GM18858 (cell line): ENCODE results near the gene TBC1D22A.

Source experiments
- ATAC-seq: cut with Tn5 transposase; IDR thresholded peaks from one replicate; pipeline ENCODE4 v1.9.1; 2021; ENCODE audit not compliant: unreplicated experiment

The TBC1D22A gene

GRCh38 chr22:47089374-47089773, 326.9 kb downstream of the TBC1D22A start:
- ATAC-seq, result no peak

- ATAC-seq, result no peak
These were observed 327.5 kb downstream of the TBC1D22A start for GRCh38 chr22:47089796-47090460.

DNA sequence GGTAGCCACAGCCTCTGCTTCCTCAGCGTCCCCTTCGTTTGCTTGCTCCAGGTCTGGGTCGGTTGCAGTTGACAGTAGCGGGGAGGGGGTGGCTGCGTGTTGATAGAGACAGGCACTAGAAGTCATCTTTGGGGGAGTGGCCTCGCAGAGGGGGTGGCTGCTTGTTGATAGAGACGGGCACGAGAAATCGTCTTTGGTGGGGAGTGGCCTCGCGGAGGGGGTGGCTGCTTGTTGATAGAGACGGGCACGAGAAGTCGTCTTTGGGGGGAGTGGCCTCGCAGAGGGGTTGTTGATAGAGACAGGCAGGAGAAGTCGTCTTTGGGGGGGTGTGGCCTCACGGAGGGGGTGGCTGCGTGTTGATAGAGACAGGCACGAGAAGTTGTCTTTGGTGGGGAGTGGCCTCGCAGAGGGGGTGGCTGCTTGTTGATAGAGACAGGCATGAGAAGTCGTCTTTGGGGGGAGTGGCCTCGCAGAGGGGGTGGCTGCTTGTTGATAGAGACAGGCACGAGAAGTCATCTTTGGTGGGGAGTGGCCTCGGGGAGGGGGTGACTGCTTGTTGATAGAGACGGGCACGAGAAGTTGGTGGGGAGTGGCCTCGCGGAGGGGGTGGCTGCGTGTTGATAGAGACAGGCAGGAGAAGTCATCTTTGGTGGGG, 328.3 kb downstream of the TBC1D22A start:
- ATAC-seq, result no peak

- no peak for ATAC-seq
These were observed 328.8 kb downstream of the TBC1D22A start for GRCh38 chr22:47091246-47091651.

- no peak for ATAC-seq
These were observed 329.7 kb downstream of the TBC1D22A start for GRCh38 chr22:47091921-47092700.

- no peak for ATAC-seq
These were observed 330.5 kb downstream of the TBC1D22A start for GRCh38 chr22:47092896-47093311.

DNA sequence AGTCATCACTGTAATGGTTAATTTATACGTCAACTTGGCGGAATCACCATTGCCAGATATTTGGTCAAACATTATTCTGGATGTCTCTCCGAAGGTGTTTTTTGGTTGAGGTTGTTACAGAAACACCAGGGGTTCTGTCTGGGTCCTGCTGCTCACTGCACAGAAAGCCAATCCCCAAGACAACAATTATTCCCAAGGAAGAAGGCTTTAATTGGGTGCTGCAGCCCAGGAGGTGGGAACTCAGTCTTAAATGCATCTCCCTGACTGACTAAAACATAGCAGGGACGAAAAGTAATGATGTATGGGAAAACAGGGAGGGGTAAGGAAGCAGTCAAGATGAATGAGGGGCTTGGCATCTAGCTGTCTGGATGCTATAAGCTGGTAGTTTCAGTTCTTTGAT, 331.3 kb downstream of the TBC1D22A start:
- ATAC-seq, result no peak

GRCh38 chr22:47094861-47095330, 332.4 kb downstream of the TBC1D22A start:
- no peak for ATAC-seq

- ATAC-seq, result no peak
These were observed 333.1 kb downstream of the TBC1D22A start for GRCh38 chr22:47095395-47096122.

DNA sequence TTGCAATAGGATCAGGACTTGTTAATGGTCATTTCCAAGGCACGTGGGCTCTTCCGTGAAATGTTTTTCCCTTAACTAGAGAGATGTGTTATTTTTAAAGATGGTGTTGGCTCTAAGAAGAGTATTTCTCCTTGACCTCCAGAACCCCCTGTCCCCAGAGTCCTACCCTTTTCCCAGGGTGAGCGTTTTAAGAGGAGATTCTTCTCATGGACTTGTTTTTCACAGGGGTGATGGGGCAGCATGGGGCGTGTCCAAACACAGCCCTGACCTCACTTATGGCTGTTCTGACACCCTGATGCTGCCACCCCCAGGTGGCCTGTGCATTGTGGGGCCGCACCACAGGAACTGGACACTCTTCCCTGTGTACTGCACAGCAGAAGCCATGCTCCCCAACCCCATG, 335.7 kb downstream of the TBC1D22A start:
- ATAC-seq, result no peak

DNA sequence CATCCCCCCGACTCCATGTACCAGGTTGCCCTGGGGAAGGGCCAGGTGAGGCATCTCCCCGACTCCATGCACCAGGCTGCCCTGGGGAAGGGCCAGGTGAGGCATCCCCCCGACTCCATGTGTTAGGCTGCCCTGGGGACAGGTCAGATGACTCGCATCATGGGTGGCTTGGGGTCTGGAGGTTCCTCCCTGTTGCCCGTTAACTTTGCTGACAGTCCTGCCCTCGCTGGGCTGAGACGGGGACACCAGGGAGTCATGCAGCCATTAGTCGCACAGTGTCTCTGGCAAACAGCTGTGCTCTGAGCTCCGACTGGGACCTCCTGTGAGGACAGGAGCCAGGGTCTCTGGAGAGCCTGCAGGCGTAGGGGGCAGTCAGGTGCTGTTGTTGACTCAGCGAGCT, 336.1 kb downstream of the TBC1D22A start:
- ATAC-seq, result no peak

- no peak for ATAC-seq
These were observed 337.6 kb downstream of the TBC1D22A start for GRCh38 chr22:47100019-47100418.

- ATAC-seq, result no peak
These were observed 338.3 kb downstream of the TBC1D22A start for GRCh38 chr22:47100646-47101200.

- no peak for ATAC-seq
These were observed 339.0 kb downstream of the TBC1D22A start for GRCh38 chr22:47101321-47101885.

DNA sequence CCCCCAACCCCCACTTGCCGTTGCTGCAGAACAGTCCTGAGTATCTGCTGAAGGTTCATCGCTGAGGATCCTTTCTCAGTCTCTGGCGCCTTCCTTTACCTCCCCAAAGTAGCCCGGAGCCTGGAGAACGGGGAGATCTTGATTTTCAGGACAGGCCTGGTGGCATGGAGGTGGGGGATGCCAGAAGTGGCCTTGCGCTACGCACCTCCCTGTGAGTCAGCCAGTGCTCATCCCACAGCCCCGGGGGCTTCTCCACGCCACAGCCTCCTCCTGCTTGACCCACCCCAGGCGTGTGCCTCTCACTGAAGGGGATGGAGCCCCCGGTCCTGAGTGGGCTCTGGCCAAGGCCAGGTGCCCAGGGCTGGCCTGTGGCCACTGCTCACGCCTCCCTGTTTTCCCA, 339.6 kb downstream of the TBC1D22A start:
- no peak for ATAC-seq

DNA sequence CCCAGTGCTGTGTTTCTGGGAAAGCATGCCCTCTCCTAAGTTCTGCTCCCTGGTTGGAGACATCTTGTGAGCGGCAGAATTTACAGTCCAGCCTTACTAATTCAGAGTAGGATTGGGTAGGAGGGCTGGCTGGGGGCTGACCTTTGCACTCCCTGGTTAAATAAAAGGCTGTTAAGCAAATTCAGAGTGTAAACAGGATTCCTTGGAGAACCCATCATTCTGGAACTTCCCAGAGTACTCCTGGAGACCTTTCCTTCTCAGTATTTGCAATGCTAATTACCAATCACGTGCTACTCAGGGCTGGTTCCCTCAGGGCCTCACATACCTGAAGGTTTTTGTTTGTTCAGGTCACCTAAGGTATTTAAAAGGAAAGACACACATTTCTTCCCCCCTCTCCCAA, 340.2 kb downstream of the TBC1D22A start:
- no peak for ATAC-seq

GRCh38 chr22:47105085-47105484, 342.6 kb downstream of the TBC1D22A start:
- ATAC-seq, result no peak

GRCh38 chr22:47106806-47107205, 344.4 kb downstream of the TBC1D22A start:
- no peak for ATAC-seq

DNA sequence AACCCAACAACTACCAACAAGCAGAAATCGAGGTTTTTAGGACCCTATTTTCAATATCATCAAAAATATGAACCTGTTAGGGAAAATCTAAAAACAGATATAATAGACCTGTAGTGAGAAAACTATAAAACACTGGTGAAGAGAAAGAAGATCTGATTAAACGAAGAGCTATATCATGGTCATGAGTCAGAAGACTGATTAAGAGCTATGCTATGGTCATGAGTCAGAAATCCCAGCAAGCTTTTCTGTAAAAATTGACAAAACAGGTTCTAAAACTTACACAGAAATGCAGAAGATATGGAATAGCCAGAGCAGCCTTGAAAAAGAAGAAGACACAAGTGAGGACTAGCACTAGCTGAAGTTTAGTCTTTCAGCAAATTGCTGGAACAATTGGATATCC, 345.0 kb downstream of the TBC1D22A start:
- no peak for ATAC-seq

GRCh38 chr22:47110817-47111443, 348.5 kb downstream of the TBC1D22A start:
- ATAC-seq, result no peak
